Stimulated activated CD8-positive, alpha-beta memory T cell treated with anti-CD3 and anti-CD28 coated beads, Interleukin-2, amount 100 ng/mL, for 48 hours (primary cell): ENCODE data around the gene C1orf105.

ENCODE experiments used
- DNase-seq, 2 donors: peaks; one replicate each; pipeline ENCODE4 v3.0.0-alpha.2; 2020; ENCODE audit warnings: low read depth in 2 of 2

The C1orf105 gene

DNA sequence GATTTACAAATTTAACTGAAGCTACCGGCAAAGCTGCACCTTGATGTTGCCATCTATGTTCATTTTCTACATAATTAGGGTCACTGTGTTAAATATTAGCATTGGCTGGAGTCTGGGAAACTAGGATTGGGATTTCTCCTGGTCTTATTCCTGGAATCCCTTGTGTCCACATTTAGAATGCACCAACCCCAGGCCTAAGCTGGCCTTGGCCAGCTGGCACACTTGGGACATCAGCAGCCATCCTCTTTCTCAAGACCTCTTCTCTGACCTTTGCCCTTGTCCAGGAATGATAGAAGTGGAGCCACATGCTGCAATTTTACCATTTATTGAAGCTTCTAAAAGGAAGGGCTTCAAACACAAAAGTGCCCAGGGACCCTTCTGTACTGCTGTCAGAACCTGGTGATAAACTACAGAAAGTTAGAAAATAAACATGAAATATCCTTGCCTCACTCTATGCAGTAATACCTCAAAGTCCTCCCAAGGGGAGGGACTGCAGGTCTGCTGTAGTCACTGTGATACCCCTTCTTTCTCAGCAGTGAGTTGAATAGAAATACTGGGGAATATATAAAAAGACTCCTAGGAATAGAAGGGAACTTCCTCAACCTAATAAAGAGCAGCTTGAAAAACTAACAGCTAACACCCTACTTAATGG, 37.1 kb downstream of the C1orf105 start:
- no peak for DNase-seq

DNA sequence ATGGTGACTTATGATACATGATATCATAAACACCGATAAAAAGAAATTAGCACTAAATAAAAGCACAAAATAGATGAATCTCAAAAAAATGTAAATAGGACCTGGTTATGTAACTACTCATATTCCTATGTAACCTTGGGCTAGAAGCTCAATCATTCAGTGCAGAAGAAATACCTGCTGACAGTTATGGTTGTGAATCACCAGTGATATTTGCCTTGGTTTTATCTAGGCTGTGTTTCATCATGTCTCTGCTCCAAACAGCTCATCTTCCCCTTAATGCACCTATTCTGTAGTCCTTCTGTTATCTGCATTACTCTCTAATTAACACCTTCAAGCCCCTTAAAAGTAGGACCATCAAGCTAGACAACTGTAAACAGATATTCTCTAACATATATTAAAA, 39.7 kb downstream of the C1orf105 start:
- no peak for DNase-seq

DNA sequence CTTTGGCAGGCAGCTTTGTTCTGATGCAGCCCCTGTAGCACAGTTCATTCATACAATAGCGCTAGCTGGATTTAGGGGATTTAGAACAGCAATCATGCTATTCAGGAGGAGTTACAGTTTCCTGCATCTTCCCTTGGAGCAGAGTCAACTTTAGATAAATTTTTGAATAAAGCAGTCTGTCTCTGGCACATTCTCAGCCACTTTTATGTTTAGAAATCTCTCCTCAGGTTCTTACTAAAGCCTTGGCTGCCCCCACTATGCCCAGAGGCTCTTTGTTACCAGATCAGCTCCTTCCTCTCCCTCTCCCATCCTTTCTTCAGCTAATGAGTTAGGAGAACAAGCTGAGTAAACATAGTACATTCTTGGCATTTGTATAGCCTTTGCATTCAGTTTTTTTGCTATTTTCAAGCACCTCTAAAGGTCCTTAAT, 40.4 kb downstream of the C1orf105 start:
- DNase-seq, result no peak

DNA sequence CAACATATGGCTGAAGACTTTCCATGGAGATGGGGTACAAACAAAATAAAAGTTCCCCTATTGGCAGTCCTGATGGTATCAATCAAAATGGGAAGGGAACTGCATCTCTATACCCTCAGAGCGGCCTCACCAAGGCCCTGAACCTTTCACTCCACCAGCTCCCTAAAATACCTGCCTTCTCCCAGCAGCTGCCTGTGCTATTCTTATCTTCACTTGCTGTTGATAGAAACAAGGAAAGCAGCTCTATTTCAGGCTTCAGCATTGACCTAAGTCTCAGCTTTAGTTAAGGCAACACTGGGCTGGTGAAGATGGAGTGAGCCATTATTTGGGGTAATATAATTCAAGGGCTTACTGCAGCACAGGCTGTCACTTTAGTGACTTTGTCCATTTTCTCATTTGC, 45.1 kb downstream of the C1orf105 start:
- DNase-seq, result no peak

DNA sequence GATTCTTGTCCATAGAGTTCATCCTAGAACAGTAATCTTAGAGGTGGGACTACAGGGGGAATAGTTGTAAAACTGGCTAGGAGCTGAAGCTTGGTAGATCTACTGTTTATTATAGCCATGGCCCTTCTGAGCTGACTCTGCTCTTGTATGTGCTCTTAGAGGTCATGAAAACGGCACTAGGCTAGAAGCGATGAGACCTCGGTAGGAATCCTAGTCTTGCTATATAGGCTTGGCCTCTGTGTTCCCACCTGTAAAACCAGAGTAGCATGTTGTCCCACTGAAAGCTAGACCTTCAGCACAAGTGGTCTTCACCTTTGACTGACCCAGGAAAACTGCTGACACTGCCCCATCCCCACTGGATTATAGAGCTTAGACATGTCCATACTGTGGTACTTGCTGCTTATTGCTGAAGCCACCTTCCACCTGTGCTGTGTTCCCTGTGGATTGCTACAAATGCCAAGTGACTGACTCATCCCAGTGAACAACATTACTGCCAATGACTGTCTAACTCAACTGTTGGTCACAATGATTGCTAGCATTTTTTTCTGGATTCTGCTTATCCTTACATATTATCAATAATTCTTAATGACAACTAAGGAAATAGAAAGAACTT, 46.4 kb downstream of the C1orf105 start:
- DNase-seq, result no peak

DNA sequence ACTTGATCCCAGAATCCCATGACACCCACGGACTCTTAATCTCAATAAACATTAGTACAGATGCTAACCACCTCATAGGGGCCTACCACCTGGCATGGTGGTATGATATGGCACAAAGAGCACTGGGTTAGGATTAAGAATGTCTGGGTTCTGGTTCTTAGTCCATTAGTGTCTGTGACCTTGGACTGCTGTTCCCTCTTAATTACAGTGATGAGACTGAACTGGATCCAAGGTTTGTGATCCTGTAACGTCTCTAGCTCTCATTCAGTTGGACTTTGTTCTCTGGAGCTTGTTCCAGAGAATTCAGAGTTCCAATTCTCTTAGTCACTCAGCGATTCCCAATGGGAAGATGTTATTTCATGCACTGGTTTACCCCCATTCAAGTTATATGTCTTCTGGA, 47.0 kb downstream of the C1orf105 start:
- DNase-seq, result no peak

DNA sequence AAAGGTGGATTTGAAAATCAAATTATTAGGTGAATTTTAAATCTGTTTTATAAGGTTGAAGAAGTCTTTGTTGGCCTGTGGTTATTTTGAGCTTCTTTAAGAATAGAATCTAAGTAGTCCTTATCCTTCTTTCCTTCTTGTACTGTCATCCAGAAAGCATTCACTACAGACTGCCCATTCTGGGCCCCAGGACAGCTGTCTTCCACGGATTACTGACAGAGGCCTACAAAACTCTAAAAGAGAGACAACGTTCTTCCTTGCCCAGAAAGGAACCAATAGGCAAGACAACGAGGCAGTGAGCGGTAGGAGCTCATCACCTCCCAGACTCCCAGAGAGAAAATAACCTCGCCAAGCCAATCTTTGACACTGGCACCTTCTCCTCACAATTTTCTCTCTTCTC, 47.8 kb downstream of the C1orf105 start:
- no peak for DNase-seq

DNA sequence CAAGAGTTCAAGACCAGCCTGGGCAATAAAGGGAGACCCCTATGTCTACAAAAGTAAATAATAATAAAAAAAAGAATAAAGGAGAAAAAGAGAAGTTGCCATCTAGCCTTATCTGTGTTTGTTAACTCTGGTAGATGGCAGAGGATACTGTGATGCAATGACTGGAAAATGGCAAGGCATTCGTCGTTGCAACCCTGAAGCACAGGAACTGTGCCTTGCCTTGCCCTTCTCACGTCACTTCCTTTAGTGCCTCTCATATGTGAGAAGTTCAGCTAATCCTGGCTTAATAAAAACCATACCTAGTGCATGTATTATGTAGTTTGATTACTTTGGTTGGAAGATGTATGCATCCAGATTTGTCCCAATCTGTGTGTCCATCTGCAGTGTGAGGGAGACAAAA, 49.2 kb downstream of the C1orf105 start:
- DNase-seq, result no peak

DNA sequence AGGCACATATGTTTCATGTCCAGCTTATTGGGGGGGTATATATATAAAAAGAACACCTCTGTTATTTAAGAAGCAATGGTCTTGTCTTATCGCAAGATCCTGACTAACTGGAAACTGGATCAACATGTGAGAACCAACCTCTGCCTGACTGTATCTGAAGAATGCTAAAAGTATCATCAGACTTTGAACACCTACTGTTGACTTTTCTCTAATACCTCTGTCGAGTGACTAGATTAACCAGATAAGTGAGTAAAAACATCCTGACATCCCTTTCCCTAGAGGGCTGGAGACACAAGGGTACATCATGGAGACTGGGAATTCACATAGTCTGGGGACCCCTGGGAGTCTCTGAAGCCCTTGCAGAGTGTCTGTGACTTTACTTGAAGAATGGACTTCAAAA, 49.7 kb downstream of the C1orf105 start:
- DNase-seq, result no peak

DNA sequence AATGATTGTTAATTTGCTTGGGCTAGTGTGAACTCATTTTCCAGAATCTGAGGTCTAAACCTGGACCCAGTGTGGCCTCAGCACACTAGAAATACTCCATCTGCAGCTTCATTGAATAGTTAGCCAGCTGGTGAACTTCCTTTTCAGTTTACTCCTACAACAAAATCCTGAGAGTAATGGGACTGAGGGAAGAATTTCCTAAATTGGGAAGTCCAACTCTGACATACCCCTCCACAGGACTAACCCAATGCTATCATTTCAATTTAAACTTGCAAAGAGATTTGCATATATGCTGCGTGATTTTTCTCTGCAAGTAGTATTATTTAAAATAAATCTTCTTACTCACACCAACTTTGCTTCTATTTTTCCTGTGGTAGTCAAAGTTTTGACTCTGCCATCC, 51.2 kb downstream of the C1orf105 start:
- DNase-seq, result no peak

DNA sequence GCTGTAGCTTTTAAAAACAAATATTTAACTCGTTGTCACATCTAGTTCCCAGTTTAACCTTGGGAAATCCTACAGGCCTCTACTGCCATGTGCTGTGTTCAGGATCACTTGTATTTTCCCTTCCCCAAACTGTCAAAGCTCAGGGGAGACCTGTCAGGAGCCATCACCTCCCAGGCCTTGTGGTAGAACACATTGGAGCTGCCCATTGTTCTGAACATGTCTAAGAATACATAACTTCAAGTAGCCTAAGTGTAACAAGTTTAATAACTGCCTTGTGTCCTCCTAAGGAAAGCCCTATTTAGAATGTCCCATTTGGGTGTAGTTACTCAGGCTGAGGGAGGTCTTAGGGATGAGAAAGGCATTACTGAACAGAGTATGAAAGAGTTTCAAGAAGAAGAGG, 52.0 kb downstream of the C1orf105 start:
- DNase-seq, result no peak

DNA sequence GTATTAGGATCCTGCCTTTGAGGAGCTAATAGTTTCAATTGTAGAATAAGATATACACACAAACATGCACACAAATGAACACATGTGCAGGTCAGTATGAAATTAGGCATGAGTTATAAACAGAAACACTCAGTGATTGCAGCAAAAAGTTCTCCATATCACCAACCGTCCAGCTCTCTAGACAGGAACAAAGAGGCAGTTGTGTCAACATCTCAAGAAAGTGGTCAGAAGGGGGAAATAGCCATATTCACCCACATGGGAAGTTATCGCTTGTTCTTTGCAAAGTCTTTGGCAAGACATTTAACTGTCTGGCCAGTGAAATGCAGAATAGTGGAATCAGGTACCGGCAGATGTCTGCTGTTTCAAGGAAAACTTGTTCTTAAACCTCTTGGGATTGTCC, 52.8 kb downstream of the C1orf105 start:
- no peak for DNase-seq

DNA sequence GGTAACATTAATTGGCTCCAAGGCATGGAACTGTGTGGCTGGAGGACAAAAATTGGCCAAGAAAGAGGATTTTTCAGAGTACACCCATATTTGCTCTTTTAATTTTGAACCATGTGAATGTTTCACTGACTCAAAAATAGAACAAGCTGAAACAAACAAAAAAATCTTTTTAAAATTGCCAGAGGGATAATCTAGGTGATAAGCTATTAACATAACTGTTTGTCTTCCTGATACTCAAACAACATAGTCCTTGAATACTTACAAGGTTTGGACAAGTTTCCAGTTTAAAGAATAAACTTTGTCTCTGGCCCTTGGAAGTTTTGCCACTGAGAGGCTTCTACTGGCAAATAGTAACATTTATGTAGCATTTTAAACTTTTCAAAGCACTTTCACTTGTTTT, 53.4 kb downstream of the C1orf105 start:
- DNase-seq, result no peak

DNA sequence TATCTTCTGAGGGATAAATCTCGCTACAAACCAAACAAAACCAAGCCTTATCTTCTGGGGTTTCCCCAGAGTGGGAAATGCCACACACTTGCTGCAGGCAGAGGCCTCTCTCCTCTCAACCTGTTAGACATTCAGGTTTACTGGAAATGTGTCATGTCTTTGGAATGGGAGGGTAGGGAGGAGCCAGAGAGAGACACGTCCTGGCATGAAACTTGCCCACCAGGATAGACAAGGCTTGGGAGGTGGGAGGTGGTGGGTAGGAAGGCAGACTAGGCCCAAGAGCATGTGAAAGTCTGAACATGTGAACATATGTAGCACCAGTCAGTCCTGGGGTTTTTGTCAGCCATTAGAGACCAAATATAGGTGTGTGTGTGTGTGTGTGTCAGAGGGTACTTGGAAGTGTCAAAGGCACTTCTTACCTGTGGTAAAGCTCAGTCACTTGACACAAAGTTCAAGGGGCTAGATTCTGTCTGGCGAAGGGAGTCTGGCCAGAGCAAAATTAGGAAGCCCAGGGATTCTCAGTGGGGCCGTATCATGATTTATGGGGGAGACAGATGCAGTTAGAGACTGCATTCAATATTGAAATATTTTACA, 55.8 kb downstream of the C1orf105 start:
- DNase-seq, result no peak

DNA sequence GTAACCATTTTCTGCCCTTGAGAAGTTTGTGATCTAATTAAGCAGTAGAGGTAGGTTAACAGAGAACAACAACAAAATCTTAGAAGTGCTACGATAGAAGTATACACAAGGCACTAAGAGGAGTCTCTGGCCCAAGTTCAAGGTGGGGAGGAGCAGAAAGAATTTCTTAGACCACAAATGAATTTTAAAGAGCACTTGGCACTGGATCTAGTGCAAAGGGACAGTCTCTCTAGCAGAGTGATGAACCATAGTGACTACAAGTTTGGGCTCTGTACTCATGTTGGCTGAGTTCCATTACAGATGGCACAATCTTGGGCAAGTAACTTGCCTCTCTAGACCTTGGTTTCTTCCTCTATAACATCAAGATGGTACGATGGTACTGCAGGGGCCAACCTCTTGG, 56.7 kb downstream of the C1orf105 start:
- DNase-seq, result no peak

DNA sequence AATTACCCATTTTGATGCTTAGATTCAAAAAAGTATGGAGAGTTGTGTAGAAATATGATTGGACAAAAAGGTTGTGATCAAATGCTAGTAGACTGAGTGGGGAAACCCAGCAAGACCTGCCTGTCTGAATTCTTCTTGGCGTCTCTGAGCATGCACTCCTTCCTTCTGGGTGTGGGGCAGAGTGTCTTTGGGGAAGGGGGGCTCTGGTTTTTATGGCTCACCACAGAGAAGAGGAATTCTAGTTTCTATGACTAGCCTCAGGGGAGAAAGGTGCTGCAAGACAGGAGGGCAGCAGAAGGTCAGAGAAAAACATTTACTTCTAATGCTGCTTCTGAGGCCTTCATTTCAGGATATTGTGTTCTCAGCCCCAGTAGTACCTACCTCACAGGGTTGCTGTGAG, 57.3 kb downstream of the C1orf105 start:
- no peak for DNase-seq

DNA sequence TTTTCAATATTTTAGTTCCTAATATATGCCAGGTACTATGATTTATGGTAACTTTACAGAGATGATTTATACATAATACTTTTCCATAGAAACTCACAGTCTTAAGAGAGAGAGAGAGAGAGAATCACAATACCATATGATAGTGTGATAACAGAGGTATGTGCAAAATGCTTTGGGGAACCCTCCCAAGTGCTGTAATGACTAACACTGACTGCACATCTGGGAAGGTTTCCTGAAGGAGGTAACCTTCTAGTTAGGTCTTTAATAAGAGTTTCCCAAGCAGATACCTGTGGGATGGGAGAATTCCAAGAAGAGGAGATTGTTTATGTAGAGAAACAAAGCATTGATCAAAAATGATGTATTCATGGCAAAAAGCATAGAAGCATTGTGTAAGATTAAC, 58.0 kb downstream of the C1orf105 start:
- no peak for DNase-seq

DNA sequence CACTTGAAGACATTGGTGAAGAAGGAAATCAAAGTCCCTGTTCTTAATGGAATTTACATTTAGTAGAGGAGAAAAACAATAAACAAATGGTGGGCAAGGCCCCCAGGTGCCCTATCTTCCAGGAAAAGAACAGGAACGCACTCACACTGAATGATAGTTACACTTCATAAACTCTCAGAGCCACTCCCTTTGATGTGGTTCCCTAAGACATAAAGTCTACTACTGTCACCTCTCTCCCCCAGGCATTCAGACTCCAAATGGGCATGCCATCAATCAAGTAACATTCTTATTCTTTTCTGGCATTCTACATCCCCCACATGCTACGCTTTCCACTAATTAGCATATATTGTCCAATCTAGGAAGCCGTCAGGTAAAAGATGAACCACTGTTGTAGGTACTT, 59.9 kb downstream of the C1orf105 start:
- no peak for DNase-seq

DNA sequence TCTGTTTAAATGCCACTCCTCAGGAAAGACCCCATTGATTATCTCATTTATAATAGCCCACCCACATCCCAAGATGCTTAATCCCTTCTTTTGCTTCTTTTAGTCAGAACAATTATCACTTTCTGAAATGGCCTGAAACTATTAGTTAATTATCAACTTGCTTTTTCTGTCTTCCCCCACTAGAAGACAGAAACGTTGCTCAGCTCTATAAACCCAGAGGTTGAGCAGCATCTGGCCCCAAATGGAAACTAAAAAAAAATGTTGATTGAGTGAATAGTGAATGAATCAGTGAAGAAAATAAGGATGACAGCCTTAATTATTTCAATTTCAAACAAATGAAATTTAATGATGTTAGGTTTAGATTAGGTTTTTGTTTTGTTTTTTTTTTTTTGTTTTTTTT, 61.6 kb downstream of the C1orf105 start:
- DNase-seq, result no peak

DNA sequence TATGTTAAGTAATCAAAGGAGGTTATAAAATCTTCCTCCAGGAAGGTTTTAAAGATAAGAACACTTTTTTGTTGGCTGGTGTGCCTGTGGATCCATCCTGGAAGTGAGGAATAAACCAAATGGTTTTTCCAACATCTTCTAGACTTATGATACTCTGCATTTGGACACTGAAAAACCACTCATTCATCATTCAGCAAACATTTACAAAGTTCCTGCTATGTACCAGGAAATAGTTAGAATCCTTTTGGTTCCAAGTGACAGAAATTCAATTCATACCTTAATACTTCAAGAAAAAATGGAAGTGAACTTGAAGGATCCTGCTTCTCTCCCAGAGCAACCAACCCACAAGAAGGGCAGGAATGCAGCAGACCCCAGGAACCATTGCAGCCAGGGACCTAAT, 63.0 kb downstream of the C1orf105 start:
- no peak for DNase-seq

DNA sequence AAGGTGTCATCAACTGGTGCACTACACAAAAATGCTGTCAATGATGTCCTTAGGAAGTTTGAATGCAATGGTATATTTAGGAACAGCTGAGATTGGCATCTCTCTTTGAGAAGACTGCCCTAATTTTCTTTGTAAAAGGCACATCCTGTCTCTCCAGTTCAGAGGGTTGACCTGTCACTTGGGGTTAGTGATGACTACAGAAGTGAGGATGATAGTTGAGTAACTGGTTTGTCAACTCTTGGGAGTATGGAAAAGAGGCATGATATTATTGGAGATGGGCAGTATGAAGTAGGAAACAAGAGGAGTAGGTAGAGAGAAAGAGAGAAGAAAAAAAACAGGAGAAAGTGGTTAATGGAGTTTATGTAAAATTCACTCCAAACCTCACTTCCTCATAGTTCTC, 63.8 kb downstream of the C1orf105 start:
- no peak for DNase-seq

DNA sequence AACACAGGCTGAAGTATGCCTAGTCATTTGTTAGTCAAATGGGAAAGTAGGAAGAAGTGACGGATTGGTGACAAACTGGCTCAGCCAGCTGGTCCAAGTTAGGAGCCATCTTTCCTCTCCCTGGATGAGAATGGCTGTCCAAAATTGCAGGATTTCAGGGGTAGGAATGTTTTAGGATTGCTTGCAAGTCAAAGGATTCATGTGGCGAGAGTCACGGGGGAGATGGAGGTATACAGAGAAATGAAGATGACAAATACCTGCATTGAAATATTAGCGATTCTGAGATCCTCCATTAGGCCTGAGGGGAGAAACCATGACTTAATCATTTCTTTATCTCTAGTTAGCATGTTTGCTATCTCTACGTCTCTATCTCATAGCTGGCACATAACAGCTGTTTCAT, 65.1 kb downstream of the C1orf105 start:
- DNase-seq, result no peak

DNA sequence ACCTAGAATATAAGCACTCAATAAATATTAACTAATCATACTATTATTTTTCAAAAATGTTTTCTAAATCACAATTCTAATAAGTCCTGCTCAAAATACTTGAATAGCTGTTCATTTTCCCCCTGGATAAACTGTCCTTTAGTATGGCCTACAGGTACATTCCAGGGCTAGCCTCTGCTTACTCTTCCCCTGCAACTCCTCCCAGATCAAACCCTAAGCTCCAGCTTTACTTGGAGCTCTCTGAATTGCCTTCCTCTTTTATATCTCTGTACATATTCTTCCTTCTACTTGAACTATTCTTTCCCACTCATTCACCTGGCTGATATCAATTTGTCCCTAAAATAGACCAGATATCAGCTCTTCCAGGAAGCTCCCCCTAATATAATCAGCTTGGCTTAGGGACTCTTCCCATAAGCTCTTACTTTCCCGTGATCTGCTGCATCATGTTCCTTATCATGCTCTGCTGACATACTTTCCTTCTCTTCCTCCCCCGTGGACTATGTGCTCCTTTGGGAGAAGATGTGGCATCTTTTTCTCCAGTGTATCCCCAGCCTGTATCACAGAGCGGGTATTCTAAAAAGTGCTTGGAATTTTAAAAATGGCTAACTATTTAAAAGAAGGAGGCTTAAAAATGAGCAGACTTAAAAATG, 66.4 kb downstream of the C1orf105 start:
- no peak for DNase-seq
